ENCODE results near the gene ICA1L. TPM values are rescaled to one million over a fixed set of nuclear protein-coding genes. Genes with fewer than 3 reads are reported as not detected.

The ICA1L gene
- total RNA-seq, 1 donor from 2014 or later: 12.0 TPM

- DNase-seq: no peak
- peaks cover 1% of the 10 kb centered on the region for H3K4me1 Mint-ChIP-seq (ENCODE audit: low read depth, unreplicated experiment)
- TF ChIP-seq, protein P1, sequence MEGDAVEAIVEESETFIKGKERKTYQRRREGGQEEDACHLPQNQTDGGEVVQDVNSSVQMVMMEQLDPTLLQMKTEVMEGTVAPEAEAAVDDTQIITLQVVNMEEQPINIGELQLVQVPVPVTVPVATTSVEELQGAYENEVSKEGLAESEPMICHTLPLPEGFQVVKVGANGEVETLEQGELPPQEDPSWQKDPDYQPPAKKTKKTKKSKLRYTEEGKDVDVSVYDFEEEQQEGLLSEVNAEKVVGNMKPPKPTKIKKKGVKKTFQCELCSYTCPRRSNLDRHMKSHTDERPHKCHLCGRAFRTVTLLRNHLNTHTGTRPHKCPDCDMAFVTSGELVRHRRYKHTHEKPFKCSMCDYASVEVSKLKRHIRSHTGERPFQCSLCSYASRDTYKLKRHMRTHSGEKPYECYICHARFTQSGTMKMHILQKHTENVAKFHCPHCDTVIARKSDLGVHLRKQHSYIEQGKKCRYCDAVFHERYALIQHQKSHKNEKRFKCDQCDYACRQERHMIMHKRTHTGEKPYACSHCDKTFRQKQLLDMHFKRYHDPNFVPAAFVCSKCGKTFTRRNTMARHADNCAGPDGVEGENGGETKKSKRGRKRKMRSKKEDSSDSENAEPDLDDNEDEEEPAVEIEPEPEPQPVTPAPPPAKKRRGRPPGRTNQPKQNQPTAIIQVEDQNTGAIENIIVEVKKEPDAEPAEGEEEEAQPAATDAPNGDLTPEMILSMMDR (IDR thresholded peaks at IDR 0.05; ENCODE audit: partially characterized antibody, unreplicated experiment): no peak
Measured at GRCh38 chr2:202778217-202778616, 93.3 kb downstream of the ICA1L start.

GRCh38 chr2:202774104-202774503 is 97.5 kb downstream of the ICA1L start:
- Mint-ChIP-seq H3K4me3 (ENCODE audit: unreplicated experiment) (no peak overlapping the region), H3K9me3 (ENCODE audit: unreplicated experiment) (no peaks in the 10 kb centered on the region), H3K27me3 (ENCODE audit: unreplicated experiment) (no peaks in the 10 kb centered on the region), H3K36me3 (ENCODE audit: unreplicated experiment) (no peaks in the 10 kb centered on the region), H3K4me1 (ENCODE audit: low read depth, unreplicated experiment) (peaks cover 1% of the 10 kb centered on the region), H3K27ac (ENCODE audit: unreplicated experiment) (no peak overlapping the region)
- TF ChIP-seq, protein P1 (IDR thresholded peaks at IDR 0.05; ENCODE audit: partially characterized antibody, unreplicated experiment): no peak
- DNase-seq: no peak

More at GRCh38 chr2:202778217-202778616, 93.3 kb downstream of the ICA1L start:
- H3K27ac Mint-ChIP-seq (ENCODE audit: unreplicated experiment): no peak overlapping the region
- no peaks in the 10 kb centered on the region for H3K36me3 Mint-ChIP-seq (ENCODE audit: unreplicated experiment)
- no peak overlapping the region for H3K4me3 Mint-ChIP-seq (ENCODE audit: unreplicated experiment)
- no peaks in the 10 kb centered on the region for H3K9me3 Mint-ChIP-seq (ENCODE audit: unreplicated experiment)
- H3K27me3 Mint-ChIP-seq (ENCODE audit: unreplicated experiment): no peaks in the 10 kb centered on the region

DNA sequence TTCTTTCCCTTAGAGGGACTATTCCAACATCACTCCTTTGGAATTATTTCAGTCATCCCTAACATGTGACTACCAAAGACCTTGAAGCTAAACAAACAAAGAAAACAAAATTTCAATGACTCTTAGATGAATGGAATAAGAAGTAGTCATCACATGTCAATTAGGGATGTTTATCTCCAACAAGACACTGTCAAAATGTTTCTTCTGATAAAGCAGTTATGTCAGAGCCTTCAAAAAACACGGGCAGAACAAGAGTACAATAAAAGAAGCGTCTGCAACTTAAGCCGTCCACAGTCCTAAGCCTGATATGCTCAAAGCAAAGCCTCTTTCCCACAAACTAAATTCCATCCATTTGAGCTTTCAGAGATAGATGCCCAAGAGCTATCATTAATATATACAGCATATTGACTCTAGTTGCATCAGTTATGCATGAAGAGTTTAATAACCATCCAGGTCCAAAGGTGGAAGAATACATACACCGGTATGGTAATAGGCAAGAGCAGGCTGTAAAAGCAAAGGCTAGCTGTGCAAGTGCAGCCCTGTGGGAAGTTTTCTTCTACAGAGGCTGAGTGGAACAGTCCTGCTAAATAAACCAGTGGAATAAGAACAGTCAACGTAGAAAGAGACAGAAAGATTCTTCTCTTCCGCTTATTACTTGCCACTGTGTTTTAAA is 98.1 kb downstream of the ICA1L start:
- no peak for DNase-seq
- Mint-ChIP-seq H3K4me3 (ENCODE audit: unreplicated experiment) (no peak overlapping the region), H3K9me3 (ENCODE audit: unreplicated experiment) (no peaks in the 10 kb centered on the region), H3K4me1 (ENCODE audit: low read depth, unreplicated experiment) (no peaks in the 10 kb centered on the region), H3K27ac (ENCODE audit: unreplicated experiment) (no peak overlapping the region), H3K27me3 (ENCODE audit: unreplicated experiment) (no peaks in the 10 kb centered on the region), H3K36me3 (ENCODE audit: unreplicated experiment) (no peaks in the 10 kb centered on the region)
- TF ChIP-seq, protein P1 (IDR thresholded peaks at IDR 0.05; ENCODE audit: partially characterized antibody, unreplicated experiment): no peak

- H3K27ac Mint-ChIP-seq (ENCODE audit: unreplicated experiment): no peak overlapping the region
- H3K9me3 Mint-ChIP-seq (ENCODE audit: unreplicated experiment): no peaks in the 10 kb centered on the region
- no peak overlapping the region for H3K4me3 Mint-ChIP-seq (ENCODE audit: unreplicated experiment)
- no peaks in the 10 kb centered on the region for H3K27me3 Mint-ChIP-seq (ENCODE audit: unreplicated experiment)
- H3K4me1 Mint-ChIP-seq (ENCODE audit: low read depth, unreplicated experiment): no peaks in the 10 kb centered on the region
- TF ChIP-seq, protein P1 (IDR thresholded peaks at IDR 0.05; ENCODE audit: partially characterized antibody, unreplicated experiment): no peak
- no peaks in the 10 kb centered on the region for H3K36me3 Mint-ChIP-seq (ENCODE audit: unreplicated experiment)
- DNase-seq: no peak
Measured at GRCh38 chr2:202771741-202772460, 99.7 kb downstream of the ICA1L start.

GRCh38 chr2:202771336-202771735 is 100.2 kb downstream of the ICA1L start:
- Mint-ChIP-seq H3K27me3 (ENCODE audit: unreplicated experiment) (no peaks in the 10 kb centered on the region), H3K36me3 (ENCODE audit: unreplicated experiment) (no peaks in the 10 kb centered on the region), H3K4me3 (ENCODE audit: unreplicated experiment) (no peak overlapping the region), H3K9me3 (ENCODE audit: unreplicated experiment) (no peaks in the 10 kb centered on the region), H3K4me1 (ENCODE audit: low read depth, unreplicated experiment) (no peaks in the 10 kb centered on the region), H3K27ac (ENCODE audit: unreplicated experiment) (no peak overlapping the region)
- TF ChIP-seq, protein P1 (IDR thresholded peaks at IDR 0.05; ENCODE audit: partially characterized antibody, unreplicated experiment): no peak
- no peak for DNase-seq
